DND-41 (cell line): ENCODE measurements around the gene TBC1D17.

Experiments used
- EZH2 ChIP-seq: IDR thresholded peaks from 3 replicates; pipeline ENCODE4 v1.6.1; 2012; ENCODE audit warnings: borderline replicate concordance, low read depth, mild to moderate bottlenecking, moderate library complexity, low read length, inconsistent platforms; ENCODE audit not compliant: severe bottlenecking
- TF ChIP-seq, protein P1 (sequence below): IDR thresholded peaks from 2 replicates; pipeline ENCODE4 v1.5.1; 2012; ENCODE audit warnings: borderline replicate concordance, low read length, moderate library complexity, mild to moderate bottlenecking; ENCODE audit not compliant: poor library complexity, severe bottlenecking; ENCODE audit errors: extremely low read depth

DNA sequence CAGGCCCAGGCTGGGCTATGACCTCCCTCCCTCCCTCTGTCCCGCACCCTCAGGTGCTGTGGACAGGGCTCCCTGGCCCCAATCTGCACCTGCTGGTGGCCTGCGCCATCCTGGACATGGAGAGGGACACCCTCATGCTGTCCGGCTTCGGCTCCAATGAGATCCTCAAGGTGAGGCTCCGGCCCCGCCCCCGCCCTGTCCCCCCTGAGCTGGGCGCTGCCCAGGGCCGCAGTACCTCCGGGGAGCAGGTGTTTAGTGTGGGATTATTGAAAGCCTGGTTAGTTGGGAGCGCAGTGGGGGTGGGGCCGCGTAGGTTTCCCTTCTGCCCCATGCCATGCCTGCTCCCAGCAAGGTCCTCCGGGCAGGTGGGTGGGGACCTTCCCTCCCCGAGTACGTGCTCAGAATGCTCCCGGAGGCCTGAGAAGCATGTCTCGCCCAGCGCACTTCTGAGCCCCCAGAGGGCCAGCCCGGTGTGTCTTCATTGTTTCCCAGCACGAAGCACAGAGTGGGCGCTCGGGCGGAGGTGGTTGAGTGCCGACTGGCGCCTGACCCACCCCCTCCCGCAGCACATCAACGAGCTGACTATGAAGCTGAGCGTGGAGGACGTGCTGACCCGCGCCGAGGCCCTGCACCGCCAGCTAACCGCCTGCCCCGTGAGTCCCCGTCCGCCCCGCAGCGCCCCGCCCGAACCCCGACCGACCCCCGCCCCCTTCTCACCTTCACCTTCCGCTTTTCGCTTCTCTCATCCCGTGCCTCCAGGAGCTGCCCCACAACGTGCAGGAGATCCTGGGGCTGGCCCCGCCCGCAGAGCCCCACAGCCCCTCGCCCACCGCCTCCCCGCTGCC is 10.4 kb downstream of the TBC1D17 start:
- TF ChIP-seq, protein P1, sequence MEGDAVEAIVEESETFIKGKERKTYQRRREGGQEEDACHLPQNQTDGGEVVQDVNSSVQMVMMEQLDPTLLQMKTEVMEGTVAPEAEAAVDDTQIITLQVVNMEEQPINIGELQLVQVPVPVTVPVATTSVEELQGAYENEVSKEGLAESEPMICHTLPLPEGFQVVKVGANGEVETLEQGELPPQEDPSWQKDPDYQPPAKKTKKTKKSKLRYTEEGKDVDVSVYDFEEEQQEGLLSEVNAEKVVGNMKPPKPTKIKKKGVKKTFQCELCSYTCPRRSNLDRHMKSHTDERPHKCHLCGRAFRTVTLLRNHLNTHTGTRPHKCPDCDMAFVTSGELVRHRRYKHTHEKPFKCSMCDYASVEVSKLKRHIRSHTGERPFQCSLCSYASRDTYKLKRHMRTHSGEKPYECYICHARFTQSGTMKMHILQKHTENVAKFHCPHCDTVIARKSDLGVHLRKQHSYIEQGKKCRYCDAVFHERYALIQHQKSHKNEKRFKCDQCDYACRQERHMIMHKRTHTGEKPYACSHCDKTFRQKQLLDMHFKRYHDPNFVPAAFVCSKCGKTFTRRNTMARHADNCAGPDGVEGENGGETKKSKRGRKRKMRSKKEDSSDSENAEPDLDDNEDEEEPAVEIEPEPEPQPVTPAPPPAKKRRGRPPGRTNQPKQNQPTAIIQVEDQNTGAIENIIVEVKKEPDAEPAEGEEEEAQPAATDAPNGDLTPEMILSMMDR, result no peak
- no peak for TF ChIP-seq EZH2
